NB4 (cell line): ENCODE data around the gene FMN2.

Experiments
- MAX ChIP-seq: IDR thresholded peaks from 2 replicates; pipeline ENCODE4 v1.6.1; 2011; ENCODE audit warnings: low read depth, low read length
- POLR2A ChIP-seq: IDR thresholded peaks from 2 replicates; pipeline ENCODE4 v1.6.1; 2011; ENCODE audit warnings: mild to moderate bottlenecking; ENCODE audit not compliant: insufficient read length; ENCODE audit errors: extremely low read depth
- TF ChIP-seq, protein P1 (sequence below): IDR thresholded peaks from one replicate; pipeline ENCODE4 v1.5.1; 2012; ENCODE audit warnings: low read depth, low read length

- TF ChIP-seq, protein P1, sequence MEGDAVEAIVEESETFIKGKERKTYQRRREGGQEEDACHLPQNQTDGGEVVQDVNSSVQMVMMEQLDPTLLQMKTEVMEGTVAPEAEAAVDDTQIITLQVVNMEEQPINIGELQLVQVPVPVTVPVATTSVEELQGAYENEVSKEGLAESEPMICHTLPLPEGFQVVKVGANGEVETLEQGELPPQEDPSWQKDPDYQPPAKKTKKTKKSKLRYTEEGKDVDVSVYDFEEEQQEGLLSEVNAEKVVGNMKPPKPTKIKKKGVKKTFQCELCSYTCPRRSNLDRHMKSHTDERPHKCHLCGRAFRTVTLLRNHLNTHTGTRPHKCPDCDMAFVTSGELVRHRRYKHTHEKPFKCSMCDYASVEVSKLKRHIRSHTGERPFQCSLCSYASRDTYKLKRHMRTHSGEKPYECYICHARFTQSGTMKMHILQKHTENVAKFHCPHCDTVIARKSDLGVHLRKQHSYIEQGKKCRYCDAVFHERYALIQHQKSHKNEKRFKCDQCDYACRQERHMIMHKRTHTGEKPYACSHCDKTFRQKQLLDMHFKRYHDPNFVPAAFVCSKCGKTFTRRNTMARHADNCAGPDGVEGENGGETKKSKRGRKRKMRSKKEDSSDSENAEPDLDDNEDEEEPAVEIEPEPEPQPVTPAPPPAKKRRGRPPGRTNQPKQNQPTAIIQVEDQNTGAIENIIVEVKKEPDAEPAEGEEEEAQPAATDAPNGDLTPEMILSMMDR: no peak
- TF ChIP-seq POLR2A (no peak), MAX (no peak)
These were observed 7.3 kb upstream of the FMN2 start for GRCh38 chr1:240084337-240084736.
